K562 (cell line): ENCODE data around the gene PITPNM1. TPM values are rescaled to one million over a fixed set of nuclear protein-coding genes. Genes with fewer than 3 reads are reported as not detected.

ENCODE experiments used
- ETV1 ChIP-seq: fragments of 450-650 bp; conservative IDR thresholded peaks from 2 replicates; pipeline ENCODE4 v1.6.1; 2016; ENCODE audit warnings: missing genetic modification characterization, control low read depth, low read depth, missing compliant biosample characterization
- GABPA ChIP-seq: fragments of 200-800 bp; sonication (Bioruptor generic); conservative IDR thresholded peaks from 2 replicates; pipeline ENCODE4 v1.6.1; 2016; ENCODE audit warnings: low read depth, missing genetic modification characterization, missing compliant biosample characterization
- KLF6 ChIP-seq: fragments of 250-450 bp; sonication (Bioruptor Pico); IDR thresholded peaks from 2 replicates; pipeline ENCODE4 v1.4.0; 2020; ENCODE audit warnings: mild to moderate bottlenecking, moderate library complexity, borderline replicate concordance
- NEUROD1 ChIP-seq: fragments of 150-350 bp; IDR thresholded peaks from 2 replicates; pipeline ENCODE4 v1.6.1; 2014; ENCODE audit warnings: borderline replicate concordance, low read length, low read depth; ENCODE audit not compliant: partially characterized antibody
- NR2C2 ChIP-seq, 2 experiments: fragments of 200-800 bp in 1 of 2; sonication (Bioruptor generic) in 1 of 2; sonication (generic) in 1 of 2; formaldehyde crosslinking in 1 of 2; IDR thresholded peaks; 2 replicates each; pipeline versions ENCODE4 v1.6.1 to v1.8.0; 2016 to 2022; ENCODE audit warnings: mild to moderate bottlenecking in 1 of 2, missing compliant biosample characterization in 1 of 2, missing genetic modification characterization in 1 of 2, missing genetic modification reagents in 1 of 2
- PHF8 ChIP-seq: fragments of 200-600 bp; sonication (generic); IDR thresholded peaks from 2 replicates; pipeline ENCODE4 v1.6.1; 2012; ENCODE audit warnings: mixed run types, mild to moderate bottlenecking, inconsistent platforms, low read length, moderate library complexity, borderline replicate concordance
- PTTG1 ChIP-seq: fragments of 450-650 bp; IDR thresholded peaks from 2 replicates; pipeline ENCODE4 v1.6.1; 2016; ENCODE audit warnings: low read depth, mild to moderate bottlenecking, missing genetic modification characterization, missing compliant biosample characterization
- RAD51 ChIP-seq: fragments of 450-650 bp; IDR thresholded peaks from 2 replicates; pipeline ENCODE4 v1.7.1; 2016; ENCODE audit warnings: low read depth, mild to moderate bottlenecking, borderline replicate concordance
- SP1 ChIP-seq: sonication (generic); formaldehyde crosslinking; IDR thresholded peaks from 2 replicates; pipeline ENCODE4 v1.8.1; 2022; ENCODE audit warnings: mild to moderate bottlenecking, missing genetic modification reagents
- ZBTB26 ChIP-seq: fragments of 450-650 bp; formaldehyde crosslinking; IDR thresholded peaks from 2 replicates; pipeline ENCODE4 v1.4.0; 2022; ENCODE audit warnings: missing genetic modification characterization
- ZNF239 ChIP-seq: fragments of 250-450 bp; sonication (Bioruptor Pico); IDR thresholded peaks from 2 replicates; pipeline ENCODE4 v1.4.0; 2020; ENCODE audit warnings: mild to moderate bottlenecking
- ZNF263 ChIP-seq: sonication (generic); formaldehyde crosslinking; IDR thresholded peaks from 2 replicates; pipeline ENCODE4 v1.8.0; 2022; ENCODE audit warnings: mild to moderate bottlenecking, missing genetic modification reagents, borderline replicate concordance
- ZNF507 ChIP-seq: conservative IDR thresholded peaks from 2 replicates; pipeline ENCODE4 v1.6.1; 2017; ENCODE audit warnings: missing genetic modification characterization, missing compliant biosample characterization
- ZNF589 ChIP-seq: fragments of 200-800 bp; sonication (Bioruptor generic); IDR thresholded peaks from 2 replicates; pipeline ENCODE4 v1.6.1; 2016; ENCODE audit warnings: low read depth, missing genetic modification characterization, missing compliant biosample characterization
- ZNF639 ChIP-seq, 2 experiments: fragments of 200-800 bp in 1 of 2; sonication (Bioruptor generic) in 1 of 2; sonication (generic) in 1 of 2; formaldehyde crosslinking in 1 of 2; IDR thresholded peaks in 1 of 2; conservative IDR thresholded peaks in 1 of 2; 2 replicates each; pipeline versions ENCODE4 v1.5.0 to v1.6.1; 2016 to 2020; ENCODE audit warnings: missing compliant biosample characterization in 1 of 2, missing genetic modification characterization in 1 of 2, missing genetic modification reagents in 1 of 2
- ZNF785 ChIP-seq: fragments of 250-450 bp; sonication (Bioruptor Pico); IDR thresholded peaks from 2 replicates; pipeline ENCODE4 v1.4.0; 2020; ENCODE audit warnings: mild to moderate bottlenecking
- polyA plus RNA-seq, 8 experiments: library from polyadenylated mRNA; depleted of rRNA in 4 of 8; stranded (reverse) in 5 of 8; unstranded in 3 of 8; fragments of >200 nt; fragmentation: Nextera tagmentation in 2 of 8; fragmentation: Illumina TruSeq in 1 of 8; extraction: Ambion mirVana in 2 of 8; extraction: Trizol in 1 of 8; gene quantifications; 2 replicates each; pipeline versions ENCODE4 v1.2.1 to v1.2.3, GENCODE V29; 2011 to 2014; ENCODE audit warnings: inconsistent platforms in 1 of 8, missing spikeins in 1 of 8
- total RNA-seq, 7 experiments: library from RNA; depleted of rRNA in 6 of 7; stranded (reverse); fragments of >200 nt in 6 of 7; fragmentation: Illumina TruSeq in 2 of 7; extraction: Trizol in 2 of 7; gene quantifications; 2 replicates each; pipeline versions ENCODE4 v1.2.1 to v1.2.3, GENCODE V29; 2011 to 2021; ENCODE audit warnings: low replicate concordance in 1 of 7

PITPNM1 gene
- total and polyA plus RNA-seq, 9 of the 15 experiments (the other 6 are each of a cell fraction or from before 2014, with no cell fraction given), result 0.11 to 53.7 (median 16.0) TPM

GRCh38 chr11:67507864-67508485 is 2.8 kb upstream of the PITPNM1 start, which contains the start of gene CDK2AP2 (continued):
- TF ChIP-seq GABPA (tag), result peak; percentile 87
- TF ChIP-seq ZBTB26 (CRISPR knock-in tag), result no peak
- peak; percentile 90 for TF ChIP-seq SP1 (CRISPR knock-in tag)
- peak in 1 of 2 experiments; percentile 69; a peak in 1 of 4 replicates for TF ChIP-seq ZNF639 (CRISPR knock-in tag; conservative IDR thresholded peaks at IDR 0.05 in 1 of 2, IDR thresholded peaks at IDR 0.05 in 1 of 2)
- TF ChIP-seq ZNF507 (tag), result no peak
- peak; percentile 75 for TF ChIP-seq NR2C2 (CRISPR knock-in tag; IDR thresholded peaks at IDR 0.05)
- no peak for TF ChIP-seq NR2C2 (tag; IDR thresholded peaks at IDR 0.05)
- peak; percentile 50; the same call in 1 of the 2 replicates for TF ChIP-seq ETV1 (tag)
- peak; percentile 99 for TF ChIP-seq NEUROD1
- no peak for TF ChIP-seq ZNF239 (CRISPR knock-in tag)
- TF ChIP-seq KLF6 (CRISPR knock-in tag), result no peak
- TF ChIP-seq ZNF785 (CRISPR knock-in tag), result no peak
- TF ChIP-seq RAD51, result no peak
- TF ChIP-seq PTTG1 (tag), result no peak
- 0 out of 2 replicates have a peak, but pooled peaks have one; percentile 54 for TF ChIP-seq ZNF263 (CRISPR knock-in tag)
- TF ChIP-seq ZNF589 (CRISPR knock-in tag), result peak; percentile 74; the same call in 1 of the 2 replicates
- TF ChIP-seq PHF8, result peak; percentile 68; the same call in 1 of the 2 replicates
